H1 (cell line): ENCODE measurements around the gene DDN. TPM values are rescaled to one million over a fixed set of nuclear protein-coding genes. Genes with fewer than 3 reads are reported as not detected.

ENCODE experiments used
- POLR2A ChIP-seq, 2 experiments: IDR thresholded peaks; 1 replicate in 1 of 2; 2 replicates in 1 of 2; pipeline ENCODE4 v1.6.1; 2011; ENCODE audit warnings: low read depth in 2 of 2, low read length in 2 of 2, mild to moderate bottlenecking in 2 of 2; ENCODE audit errors: control extremely low read depth in 1 of 2
- SIX5 ChIP-seq: IDR thresholded peaks from 2 replicates; pipeline ENCODE4 v1.6.1; 2011; ENCODE audit warnings: mild to moderate bottlenecking, low read depth, low read length
- TAF7 ChIP-seq: optimal IDR thresholded peaks from 2 replicates; pipeline ENCODE3; 2011; ENCODE audit warnings: low read depth, mild to moderate bottlenecking, inconsistent platforms, low read length, moderate library complexity, borderline replicate concordance
- polyA plus RNA-seq, 7 experiments: library from polyadenylated mRNA; depleted of rRNA in 3 of 7; stranded (reverse) in 5 of 7; unstranded in 2 of 7; fragments of >200 nt in 5 of 7; fragments of 200-250 nt in 2 of 7; gene quantifications; 1 replicate in 5 of 7; 2 replicates in 1 of 7; 4 replicates in 1 of 7; pipeline versions ENCODE4 v1.2.1 to v1.2.3, GENCODE V29; 2011 to 2013; ENCODE audit warnings: missing spikeins in 2 of 7, mixed read lengths in 2 of 7
- total RNA-seq: library from RNA; stranded (reverse); fragmentation: NEBNext Ultra II Directional; extraction: Animal tissue kit (Norgen Biotek cat#: 25700); gene quantifications from 2 replicates; pipeline ENCODE4 v1.2.1, GENCODE V29; 2021

DDN gene
- total and polyA plus RNA-seq, 2 of the 8 experiments (the other 6 are each of a cell fraction or from before 2014, with no cell fraction given): 0.14 to 0.30 TPM

GRCh38 chr12:49046129-49046895 lies 47.1 kb upstream of the DDN start (continued):
- TF ChIP-seq SIX5: no peak
- TF ChIP-seq POLR2A (IDR thresholded peaks at IDR 0.05; ENCODE audit: control extremely low read depth in 1 of 2, low read depth in 2 of 2, low read length in 2 of 2): no peak
- TF ChIP-seq TAF7: no peak
- TF ChIP-seq, all 59 proteins: peak for 0
